Stimulated activated CD4-positive, alpha-beta T cell treated with anti-CD3 and anti-CD28 coated beads, TNF-alpha, amount 100 ng/mL, for 1 hour (primary cell): Measurements from ENCODE around the gene ZNF524.
"Not testable (repeated sequence)": the region's sequence is repeated elsewhere in the genome, so short reads cannot be mapped to it uniquely, and the experiment has no call there.

Source experiments
- DNase-seq, 3 donors: peaks; one replicate each; pipeline ENCODE4 v3.0.0-alpha.2; 2020; ENCODE audit warnings: low read depth in 3 of 3, low spot score in 1 of 3

Gene ZNF524

GRCh38 chr19:55581145-55581822 lies 18.8 kb upstream of the ZNF524 start:
- DNase-seq, result no peak

- no peak for DNase-seq
Measured at GRCh38 chr19:55581823-55582223, 18.3 kb upstream of the ZNF524 start.

GRCh38 chr19:55582284-55582683 lies 17.8 kb upstream of the ZNF524 start:
- DNase-seq, result not testable (repeated sequence)

DNA sequence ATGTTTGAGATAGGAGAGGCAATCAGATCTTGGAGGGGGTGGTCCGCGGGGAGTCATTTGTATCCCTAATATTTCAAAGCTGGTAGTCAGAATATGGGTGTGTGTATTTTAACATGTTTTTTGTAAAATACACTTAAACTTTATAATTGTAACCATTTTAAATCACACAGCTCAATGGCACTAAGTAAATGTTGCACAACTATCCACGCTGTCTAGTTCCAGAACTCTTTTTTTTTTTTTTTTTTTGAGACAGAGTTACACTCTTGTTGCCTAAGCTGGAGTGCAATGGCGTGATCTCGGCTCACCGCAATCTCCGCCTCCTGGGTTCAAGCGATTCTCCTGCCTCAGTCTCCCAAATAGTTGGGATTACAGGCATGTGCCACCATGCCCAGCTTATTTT lies 16.2 kb upstream of the ZNF524 start:
- DNase-seq, result not testable (repeated sequence)

DNA sequence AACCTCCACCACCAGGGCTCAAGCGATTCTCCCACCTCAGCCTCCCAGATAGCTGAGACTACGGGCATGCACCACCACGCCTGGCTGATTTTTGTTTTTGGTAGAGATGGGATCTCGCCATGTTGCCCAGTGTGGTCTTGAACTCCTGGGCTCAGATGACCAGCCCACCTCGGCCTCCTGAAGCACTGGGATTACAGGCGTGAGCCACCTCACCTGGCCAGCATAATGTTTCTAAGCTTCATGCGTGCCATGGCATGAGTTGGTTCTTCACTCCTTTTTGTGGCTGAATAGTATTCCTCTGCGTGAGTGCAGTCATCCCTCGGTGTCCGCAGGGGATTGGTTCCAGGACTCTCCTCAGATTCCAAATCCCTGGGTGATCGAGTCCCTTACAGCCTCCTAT lies 15.2 kb upstream of the ZNF524 start:
- no peak for DNase-seq

- peak in 1 of 3 donors; percentile 49 for DNase-seq
Measured at GRCh38 chr19:55585658-55586339, 14.3 kb upstream of the ZNF524 start.

- DNase-seq, result peak; percentile 73 to 92 (median 80)
Measured at GRCh38 chr19:55586976-55587668, 13.0 kb upstream of the ZNF524 start.

DNA sequence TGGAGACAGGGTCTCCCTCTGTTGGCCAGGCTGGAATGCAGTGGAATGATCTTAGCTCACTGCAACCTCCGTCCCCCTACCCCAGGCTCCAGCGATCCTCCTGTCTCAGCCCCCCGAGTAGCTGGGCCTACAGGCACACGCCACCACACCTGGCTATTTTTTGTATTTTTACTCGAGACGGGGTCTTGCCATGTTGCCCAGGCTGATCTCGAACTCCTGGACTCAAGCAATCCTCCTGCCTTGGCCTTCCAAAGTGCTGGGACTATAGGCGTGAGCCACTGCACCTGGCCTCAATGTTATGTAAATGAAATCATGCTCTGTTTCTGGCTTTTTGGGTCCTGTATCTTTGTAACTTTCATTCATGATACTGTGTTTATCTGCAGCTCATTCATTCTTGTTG lies 11.3 kb upstream of the ZNF524 start:
- DNase-seq, result no peak

GRCh38 chr19:55590109-55590508 lies 10.0 kb upstream of the ZNF524 start:
- no peak for DNase-seq

DNA sequence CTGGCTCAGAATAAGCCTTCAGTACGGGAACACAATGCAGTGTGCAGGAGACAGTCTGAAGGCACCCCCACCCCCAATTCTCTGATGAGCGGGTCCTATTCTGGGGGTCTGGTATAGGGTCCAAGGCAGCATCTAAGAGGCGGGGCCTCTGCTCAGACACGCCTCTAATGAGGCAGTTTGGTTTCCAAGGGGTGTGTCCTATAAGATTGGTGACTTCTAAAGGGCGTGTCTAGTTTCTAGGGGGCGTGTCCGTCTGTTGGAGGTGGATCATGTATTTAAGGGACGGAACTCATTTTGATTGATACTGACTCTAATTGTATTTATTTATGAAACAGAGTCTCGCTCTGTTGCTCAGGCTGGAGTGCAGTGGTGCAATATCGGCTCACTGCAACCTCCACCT lies 9.5 kb upstream of the ZNF524 start:
- no peak for DNase-seq

- DNase-seq, result no peak
Measured at GRCh38 chr19:55591555-55591954, 8.5 kb upstream of the ZNF524 start.

DNA sequence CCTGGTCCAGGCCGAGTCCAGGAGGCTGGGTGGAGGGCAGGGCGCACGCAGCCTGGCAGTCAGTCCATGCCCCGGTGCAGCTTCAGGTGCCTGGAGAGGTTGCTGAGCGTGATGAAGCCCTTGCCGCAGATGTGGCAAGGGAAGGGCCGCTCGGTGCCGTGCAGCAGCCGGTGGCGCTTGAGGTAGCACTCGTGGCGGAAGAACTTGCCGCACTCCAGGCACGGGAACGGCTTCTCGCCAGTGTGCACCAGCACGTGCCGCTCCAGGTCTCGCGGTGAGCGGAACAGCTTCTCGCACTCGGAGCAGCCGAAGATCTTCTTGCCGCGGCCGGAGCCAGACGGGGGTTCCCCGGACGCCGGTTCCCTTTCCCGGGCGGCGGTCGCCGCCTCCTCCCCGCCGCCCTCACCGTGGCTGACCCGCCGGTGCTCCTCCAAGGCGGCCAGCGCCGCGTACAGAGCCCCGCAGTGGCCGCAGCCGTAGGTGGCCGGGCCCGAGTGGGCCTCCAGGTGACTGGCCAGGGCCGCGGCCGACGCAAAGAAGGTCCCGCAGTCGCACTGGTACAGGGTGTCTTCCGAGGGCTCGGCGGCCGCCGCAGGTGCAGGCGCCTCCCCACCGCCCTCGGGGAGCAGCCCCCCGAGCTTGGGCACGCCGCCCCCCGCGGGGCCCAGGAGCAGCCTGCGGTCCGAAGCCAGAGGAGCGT lies 7.5 kb upstream of the ZNF524 start:
- DNase-seq, result no peak

- no peak for DNase-seq
Measured at GRCh38 chr19:55593096-55593772, 6.9 kb upstream of the ZNF524 start.

DNA sequence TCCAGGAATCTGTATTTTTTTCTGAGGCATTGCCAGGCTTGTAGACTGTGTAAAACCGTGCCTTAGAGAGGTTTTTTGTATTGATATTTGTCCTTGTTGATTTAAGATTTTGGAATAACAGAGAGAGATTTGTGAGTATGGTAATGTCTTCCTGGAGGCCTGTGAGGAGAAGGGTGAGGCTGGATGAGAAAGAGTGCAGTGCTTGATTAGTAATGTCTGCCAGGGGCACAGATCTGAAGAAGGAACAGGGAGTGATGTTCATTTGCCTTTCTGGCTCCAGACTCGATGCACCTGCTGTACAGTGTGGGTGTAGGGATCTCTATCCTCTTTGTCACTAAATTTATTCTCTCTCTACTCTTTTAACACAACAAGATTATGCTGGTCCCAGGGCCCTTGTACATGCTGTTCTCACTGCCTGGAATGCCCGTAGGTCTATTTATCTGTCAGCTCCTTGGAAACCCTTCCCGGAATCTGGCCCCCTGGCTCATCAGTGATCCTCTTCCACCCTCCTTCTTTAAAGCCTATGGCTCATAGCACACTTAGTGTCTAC lies 5.0 kb upstream of the ZNF524 start:
- no peak for DNase-seq

GRCh38 chr19:55596304-55596703 lies 3.8 kb upstream of the ZNF524 start:
- DNase-seq, result no peak

DNA sequence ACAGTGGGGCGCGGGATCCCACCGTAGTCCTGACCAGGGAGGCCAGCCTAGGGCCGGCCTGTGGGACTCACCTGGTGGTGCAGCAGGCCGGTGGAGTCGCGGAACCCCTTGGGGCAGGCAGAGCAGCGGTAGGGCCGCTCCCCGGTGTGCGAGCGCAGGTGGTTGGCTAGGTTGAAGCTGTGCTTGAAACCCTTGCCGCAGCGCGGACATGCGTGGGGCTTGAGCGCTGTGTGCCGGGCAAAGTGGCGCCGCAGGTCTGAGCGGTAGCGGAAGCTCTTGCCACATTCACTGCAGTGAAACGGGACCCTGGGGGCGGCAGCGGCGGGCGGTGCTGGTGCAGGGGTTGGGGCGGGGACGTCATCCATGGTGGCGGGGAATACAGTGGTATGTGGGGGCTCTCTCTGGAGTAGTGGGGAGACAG lies 2.6 kb upstream of the ZNF524 start:
- no peak for DNase-seq

- no peak for DNase-seq
Measured at GRCh38 chr19:55598034-55598433, 2.1 kb upstream of the ZNF524 start.

GRCh38 chr19:55598719-55599467 lies 1.2 kb upstream of the ZNF524 start:
- peak; percentile 81 to 90 (median 85) for DNase-seq

GRCh38 chr19:55599468-55599841 lies 633 bp upstream of the ZNF524 start, which contains the start of gene FIZ1:
TSS of gene FIZ1 (minus strand) at chr19:55599517. CDS start at chr19:55597865, 1,652 bp downstream.
- peak; percentile 90 to 93 (median 91) for DNase-seq

DNA sequence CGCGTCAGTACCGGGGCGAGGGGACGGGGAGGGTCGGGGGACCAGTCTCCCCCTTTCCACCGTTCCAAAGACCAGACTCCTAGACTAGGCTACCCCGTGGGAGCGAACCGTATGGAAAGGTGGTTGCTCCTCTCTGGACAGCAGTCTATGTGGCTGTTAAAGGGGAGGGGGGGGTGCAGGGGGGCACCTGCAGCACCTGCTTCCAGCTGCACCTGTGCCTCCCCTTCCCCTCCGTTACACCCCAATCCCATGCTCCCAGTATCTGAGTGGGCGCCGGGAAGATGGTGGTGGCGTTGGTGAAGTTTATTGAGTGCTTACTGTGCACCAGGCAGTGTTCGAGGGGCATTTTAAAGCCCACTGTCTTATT lies 557 bp downstream of the ZNF524 start:
- DNase-seq, result no peak
